Stimulated activated CD4-positive, alpha-beta T cell treated with anti-CD3 and anti-CD28 coated beads, TNF-alpha, amount 100 ng/mL, for 48 hours (primary cell): ENCODE results near the gene KLHDC7A.

Experiments used
- DNase-seq, 3 donors: peaks; one replicate each; pipeline ENCODE4 v3.0.0-alpha.2; 2020; ENCODE audit warnings: low read depth in 3 of 3

KLHDC7A gene

DNA sequence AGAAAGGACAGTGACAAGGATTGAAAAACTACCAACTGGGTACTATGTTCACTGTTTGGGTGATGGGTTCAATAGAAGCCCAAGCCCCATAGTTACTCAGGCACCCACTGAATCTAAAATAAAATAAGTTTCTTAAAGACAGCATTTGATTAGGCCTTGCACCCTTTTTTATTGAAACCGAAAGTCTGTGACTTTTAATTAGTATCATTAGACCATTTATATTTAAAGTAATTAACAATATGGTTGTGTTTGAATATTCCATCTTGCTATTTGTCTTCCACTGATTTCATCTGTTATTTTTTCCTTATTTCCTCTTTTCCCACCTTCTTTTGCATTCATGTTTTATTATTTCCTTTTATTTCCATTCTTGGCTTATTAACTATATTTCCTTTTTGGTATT, 27.4 kb downstream of the KLHDC7A start:
- DNase-seq = no peak

DNA sequence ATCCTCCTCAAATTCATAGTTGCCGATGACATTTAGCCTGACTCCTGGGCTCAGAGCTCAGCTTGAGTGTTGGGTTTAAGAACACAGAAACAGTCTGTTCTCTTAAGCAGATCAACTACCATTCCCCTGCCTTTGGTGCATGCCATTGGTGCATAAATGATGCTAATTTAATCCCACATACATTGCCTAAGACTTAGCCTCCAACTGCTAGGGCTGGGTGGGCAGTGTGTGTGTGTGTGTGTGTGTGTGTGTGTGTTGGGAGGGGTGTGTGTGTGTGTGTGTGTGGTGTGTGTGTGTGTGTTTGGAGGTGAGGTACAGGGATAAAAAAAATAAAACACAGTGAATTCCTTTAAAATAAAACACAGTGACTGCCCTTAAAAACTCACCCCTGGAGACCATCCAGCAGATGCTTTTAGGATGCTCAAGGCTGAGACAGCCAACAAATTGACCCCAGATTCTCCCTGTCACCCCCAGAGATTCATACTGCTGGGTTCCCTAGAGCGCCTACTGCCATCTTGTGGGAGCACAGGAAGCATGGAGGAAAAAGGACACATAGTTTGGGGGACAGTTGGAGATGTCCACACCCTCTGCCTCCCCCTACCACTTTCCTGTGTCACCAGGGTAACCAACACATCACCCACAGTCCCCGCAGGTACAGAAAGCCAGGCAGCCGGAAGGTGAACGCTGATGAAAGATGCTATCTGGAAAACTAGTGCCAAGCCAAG, 30.6 kb downstream of the KLHDC7A start:
- no peak for DNase-seq

DNA sequence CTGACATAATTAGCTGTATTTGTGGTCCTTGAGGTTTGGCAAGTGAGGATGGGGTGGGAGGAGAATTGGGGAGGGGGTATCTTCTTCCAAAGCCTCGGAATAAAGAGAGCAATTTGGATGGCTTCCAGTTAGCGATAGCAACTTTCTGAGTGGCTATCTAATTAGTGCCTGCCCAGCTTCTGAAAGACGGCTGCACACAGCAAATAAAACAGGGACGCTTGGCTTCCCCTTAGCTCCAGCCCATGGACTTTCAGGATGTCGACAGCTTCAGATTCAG, 31.1 kb downstream of the KLHDC7A start:
- DNase-seq = no peak

DNA sequence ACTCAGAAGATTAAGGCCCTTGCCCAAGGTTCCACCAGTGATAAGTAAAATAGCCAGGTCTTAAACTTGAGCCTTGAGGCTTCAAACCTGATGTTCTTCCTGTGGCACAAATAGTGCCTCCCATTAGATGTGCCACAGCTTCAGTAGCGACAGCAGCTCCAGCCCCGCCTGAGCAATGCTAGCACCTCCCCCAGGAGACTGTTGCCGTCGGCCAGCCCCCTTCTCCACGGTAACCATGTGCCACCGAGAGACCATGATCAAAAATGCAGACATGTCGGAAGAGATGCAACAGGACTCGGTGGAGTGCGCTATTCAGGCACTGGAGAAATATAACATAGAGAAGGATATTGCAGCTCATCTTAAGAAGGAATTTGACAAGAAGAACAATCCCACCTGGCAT, 32.2 kb downstream of the KLHDC7A start:
- DNase-seq = no peak

DNA sequence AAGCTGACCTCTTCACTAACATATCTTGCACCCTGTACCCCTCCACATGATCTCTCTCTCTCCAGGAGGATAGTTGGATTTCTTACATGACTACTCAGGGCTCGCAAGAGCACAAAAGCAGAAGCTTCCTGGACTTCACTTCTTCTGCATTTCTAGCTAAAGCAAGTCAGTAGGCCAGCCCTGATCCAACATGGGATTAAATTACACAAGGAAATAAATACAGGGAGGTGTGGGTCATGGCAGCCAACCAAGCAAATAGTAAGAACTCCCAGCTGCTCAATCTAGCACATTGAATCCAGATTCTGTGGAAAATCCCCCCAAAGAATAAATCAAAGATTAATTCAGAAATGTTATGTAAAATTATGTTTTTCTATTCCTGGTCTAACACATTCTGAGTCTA, 33.3 kb downstream of the KLHDC7A start:
- no peak for DNase-seq

DNA sequence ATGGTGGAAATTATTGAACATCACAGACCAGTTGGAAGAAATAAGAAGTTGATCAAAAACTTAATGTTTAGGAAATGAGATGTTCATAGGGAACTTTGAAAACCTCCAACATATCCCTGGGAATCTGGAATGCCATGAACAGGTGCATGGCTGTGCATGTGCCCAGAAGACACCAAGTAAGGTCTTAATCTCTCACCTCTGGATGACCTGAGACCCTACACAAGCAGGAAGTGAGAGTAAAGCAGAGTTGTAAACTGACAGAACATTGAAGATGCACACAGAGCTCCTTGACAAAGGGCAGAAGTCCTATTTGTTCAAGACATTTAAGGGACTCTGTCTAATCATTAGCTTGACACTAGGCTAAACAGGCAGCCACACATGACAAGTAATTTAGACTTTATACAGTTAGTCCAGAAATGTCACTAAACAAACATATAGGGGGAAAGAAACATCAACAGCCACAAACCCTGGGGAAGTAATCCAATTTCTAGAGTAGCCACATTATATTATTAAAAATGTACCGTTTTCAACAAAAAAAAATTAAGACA, 34.5 kb downstream of the KLHDC7A start:
- DNase-seq = no peak

DNA sequence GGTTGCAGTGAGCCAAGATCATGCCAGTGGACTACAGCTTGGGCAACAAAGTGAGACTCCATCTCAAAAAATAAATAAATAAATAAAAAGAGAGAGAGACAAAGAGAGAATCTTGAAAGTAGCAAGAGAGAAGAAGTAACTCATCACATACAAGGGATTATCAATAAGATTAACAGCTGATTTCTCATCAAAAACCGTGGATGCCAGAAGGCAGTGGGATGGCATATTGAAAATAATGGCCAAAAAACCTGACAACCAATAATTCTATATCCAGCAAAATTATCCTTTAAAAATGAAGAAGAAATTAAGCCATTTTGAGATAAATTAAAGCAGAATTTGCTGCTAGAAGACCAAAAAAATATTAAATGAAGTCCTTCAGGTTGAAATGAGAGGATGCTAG, 35.7 kb downstream of the KLHDC7A start:
- no peak for DNase-seq

DNA sequence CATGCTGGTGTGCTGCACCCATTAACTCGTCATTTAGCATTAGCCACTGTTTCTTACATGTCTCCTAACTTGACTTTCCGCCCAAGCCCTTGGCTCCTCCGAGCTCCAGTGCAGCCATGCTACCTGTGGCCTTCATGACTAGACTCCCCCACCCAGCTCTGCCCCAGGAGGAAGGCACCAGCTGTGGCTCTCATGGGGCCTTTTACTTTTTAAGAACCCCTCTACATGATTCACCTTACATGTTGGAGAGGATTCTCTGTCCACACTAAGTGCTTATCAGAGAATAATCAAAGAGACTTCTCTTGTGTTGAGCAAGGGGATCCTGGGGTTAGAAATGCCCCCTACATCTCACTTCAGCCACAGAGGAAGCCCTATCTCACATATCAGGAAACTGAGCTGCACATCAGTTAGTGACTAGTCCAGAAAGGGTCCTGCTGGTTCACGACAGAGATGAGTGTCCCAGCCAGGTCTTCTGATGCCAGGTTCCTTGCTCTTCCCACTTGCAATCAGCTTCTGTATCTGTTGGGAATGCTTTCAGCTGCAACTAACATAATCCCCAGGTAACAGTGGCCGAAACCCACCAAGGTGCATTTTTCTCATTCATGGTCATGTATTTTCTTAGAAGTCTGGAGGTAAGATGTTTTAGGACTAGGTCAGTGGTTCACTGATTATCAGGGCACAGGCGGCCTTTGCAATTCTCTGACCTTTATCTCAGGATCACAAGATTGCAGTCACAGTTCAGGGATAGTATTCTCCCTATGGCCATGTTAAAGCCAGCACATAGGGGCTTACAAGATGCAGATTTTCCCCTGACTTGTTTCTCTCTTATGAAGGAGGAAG, 45.9 kb downstream of the KLHDC7A start:
- no peak for DNase-seq

DNA sequence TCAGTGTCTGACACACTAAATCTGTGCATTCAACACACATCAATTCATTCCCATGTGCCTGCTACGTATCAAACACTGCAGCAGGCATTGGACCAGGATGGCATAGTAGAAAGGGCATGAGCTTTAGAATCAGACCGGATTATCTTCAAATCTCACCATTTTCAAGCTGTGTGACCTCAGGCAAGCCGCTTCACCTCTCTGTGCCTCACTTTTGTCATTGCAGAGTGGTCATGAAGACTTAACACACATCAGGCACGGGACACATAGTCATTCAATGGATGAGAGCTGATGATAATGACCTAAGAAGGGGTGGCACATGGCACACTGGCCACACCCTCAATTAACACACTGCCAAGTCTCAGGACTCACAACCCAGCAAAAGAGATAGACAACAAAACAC, 46.8 kb downstream of the KLHDC7A start:
- DNase-seq = no peak

DNA sequence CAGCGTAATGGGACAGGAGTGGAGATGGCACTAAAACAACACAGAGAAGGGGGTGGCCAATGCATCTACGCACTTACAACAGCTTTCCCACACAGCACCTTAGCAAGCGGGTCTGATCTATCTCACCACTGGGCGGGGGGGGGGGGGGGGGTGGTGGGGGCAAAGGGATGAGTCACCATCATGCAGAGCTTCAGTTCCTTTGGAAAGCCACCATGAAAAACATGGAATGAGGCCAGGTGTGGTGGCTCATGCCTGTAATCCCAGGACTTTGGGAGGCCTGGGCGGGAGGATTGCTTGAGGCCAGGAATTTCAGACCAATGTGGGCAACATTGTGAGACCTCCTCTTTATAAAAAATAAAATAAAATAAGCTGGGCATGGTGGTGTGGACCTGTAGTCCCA, 47.2 kb downstream of the KLHDC7A start:
- DNase-seq = no peak

DNA sequence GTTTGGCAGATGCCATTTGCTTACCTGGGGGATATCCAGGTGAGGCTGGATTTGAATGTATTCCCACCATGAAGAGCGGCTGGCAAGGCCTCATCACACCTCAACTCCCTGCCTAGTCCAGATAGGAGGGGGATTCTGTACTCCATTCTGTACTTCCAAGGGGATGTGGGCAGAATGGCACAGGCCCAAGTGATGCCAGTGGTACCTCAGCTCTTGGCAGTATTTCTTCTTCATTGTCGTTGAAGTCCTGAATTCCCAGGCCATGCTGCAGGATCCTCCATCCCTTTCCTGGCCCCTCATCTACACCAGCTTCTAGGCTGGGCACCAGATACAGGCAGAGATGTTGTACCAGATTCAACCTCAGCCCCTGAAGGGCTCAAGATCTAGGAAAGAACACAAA, 47.9 kb downstream of the KLHDC7A start:
- no peak for DNase-seq

DNA sequence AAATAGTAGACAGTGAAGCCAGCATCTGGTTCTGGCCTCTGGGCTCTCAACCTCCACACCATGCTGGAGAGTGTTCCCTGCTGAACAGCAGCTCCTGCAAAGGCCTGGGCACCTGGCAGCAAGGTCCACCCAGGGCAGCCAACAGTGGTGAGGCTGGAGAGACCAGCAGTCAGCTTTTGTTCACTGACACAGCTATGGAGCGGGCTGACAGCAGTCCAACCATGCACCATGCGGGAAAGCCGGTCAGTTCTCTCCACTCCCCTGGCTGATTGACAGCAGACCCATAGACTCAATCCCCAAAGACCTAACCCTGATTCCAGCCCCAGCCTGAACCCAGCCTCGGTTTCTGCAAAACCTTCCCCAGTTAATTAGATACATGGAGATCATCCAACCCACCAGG, 49.0 kb downstream of the KLHDC7A start:
- no peak for DNase-seq

DNA sequence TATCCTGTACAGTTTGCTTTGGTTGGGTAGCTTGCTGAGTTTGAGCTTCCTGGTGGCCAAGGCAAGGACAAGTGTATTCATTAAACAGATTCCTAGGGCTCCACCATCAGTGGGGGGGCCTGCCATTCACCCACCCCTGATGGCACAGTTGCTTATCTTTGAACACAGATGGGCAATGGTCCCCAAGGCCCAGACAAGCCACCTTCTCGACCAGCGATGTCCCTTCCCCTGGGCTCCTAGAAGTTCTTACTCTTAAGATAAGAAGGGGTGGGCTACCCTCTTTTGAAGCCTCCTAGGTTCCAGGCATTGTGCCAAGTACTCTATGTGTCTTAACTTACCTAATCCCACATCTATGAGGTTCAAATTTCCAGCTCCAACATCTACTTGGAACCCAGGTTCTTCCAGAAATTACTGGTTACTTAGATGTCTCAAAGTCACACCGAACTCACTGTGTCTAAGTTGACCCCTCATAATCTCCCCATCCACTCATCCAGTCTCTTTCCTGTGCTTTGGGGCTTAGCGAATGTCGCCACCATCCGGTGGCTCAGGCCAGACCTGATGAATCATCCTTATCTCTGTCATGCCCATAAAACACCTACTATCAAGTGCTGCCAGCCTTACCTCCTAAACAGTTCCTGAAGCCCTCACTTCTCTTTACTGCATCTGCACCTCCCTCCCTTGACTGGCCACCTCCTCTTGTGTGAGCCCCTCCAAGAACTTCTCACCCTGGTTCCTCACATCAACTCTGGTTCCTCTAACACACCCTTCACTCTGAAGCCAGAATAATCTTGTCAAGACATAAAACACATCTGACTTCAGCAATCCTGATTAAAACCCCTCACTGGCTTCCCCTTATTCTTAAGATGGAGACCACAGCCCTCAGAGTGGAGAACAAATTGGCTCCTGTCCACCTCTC, 50.1 kb downstream of the KLHDC7A start:
- no peak for DNase-seq

DNA sequence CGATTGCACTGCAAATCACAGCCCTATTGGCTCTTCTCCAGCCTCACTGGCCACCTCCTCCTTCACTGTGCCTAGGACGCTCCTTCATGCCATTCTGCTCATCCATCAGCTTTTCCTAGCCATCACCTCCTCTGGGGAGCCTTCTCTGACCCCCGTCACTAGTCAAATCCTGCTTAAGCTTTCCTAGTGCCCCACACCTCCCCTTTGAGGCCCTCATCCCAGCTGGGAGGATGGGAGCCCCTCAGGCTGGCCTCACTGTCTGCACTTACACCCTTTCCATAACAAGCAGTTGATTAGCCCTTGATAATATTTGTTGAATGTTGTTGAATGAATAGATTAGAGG, 50.7 kb downstream of the KLHDC7A start:
- DNase-seq = no peak

DNA sequence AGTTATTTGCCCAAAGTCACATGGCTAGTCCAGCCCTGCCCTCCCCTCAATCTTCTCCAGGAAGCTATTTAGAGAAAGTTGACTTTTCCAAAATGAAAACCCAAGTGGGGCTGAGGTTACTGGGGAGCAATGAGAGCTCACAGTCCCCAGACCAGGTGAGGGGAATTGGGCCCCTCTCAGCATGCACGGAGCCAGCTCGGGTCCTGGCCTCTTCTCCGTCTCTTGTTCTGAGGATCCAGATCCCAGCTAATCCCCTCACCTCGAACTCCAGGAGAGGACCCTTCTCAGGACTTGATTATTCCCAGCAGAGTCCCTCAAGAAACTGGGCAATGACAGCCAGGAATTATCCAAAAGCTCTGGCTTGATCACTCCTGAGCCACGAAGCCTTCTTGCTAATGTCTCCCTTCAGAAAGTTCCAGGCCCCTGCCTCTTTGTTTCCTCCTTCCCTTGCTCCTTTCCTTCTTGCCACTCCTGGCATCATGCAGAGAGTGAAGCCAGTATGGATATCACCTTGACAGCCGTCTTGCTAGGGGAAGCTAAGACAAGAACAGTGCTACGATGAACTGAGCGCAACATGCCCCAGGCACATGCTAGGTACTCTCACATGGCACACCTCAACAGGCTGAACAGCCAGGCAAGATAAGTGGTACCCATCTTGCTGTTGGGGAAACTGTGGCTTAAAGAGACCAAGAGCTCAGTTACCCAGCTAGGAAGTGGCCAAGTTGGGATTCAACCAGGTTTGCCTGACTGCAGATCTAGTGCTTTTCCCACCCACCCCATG, 51.9 kb downstream of the KLHDC7A start:
- no peak for DNase-seq

DNA sequence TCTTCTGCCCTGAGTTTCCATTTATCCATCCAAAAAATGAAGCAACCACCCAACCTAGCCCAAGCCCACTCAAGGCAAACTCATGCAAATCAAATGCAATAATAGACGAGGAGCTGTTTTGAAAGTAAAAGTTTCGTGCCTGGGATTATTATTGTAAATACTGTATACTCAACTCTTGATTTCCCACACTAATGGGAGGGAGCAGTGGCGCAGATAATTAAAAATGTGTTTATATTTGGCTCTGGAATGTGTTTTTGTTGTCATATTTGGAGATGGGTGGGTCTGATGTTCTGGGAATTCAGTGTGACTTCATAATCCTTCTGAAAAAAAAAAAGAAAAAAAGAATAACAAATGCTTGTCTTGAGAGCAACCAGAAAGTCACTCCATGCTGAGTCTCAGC, 52.5 kb downstream of the KLHDC7A start:
- no peak for DNase-seq

DNA sequence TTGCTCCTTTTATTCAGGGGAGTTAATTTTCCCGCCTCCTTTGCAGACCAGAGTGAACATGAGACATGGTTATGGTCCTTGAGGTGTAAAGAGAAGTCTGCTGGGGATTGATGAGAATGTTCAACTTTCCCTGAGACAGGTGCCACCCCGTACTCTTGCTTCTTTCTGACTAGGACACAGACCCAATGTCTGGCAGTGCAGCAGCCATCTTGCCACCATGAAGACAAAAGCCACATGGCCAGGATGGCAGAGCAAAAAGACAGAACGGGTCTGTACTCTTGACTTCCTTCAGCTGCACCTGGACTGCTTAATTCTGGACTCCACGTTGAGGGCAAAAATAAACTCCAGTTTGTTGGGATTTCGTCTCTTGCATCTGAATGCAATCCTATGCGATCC, 54.1 kb downstream of the KLHDC7A start:
- DNase-seq = no peak
